ENCODE measurements around the gene ZAR1. TPM values are rescaled to one million over a fixed set of nuclear protein-coding genes. Genes with fewer than 3 reads are reported as not detected.
"Not testable (repeated sequence)": the region's sequence is repeated elsewhere in the genome, so short reads cannot be mapped to it uniquely, and the experiment has no call there.

ZAR1 gene
- total RNA-seq (2014; rRNA removed): not detected in 2 replicates
- polyA plus RNA-seq (2012): not detected

- no peak for DNase-seq (ENCODE audit: low read depth)
These were observed at the start of gene ZAR1 for GRCh38 chr4:48490012-48490679. ZAR1 (plus strand) TSS chr4:48490252; CDS start chr4:48490292, 40 bp downstream.

GRCh38 chr4:48440914-48441313 is 49.1 kb upstream of the ZAR1 start:
- not testable (repeated sequence) for DNase-seq (ENCODE audit: low read depth)

GRCh38 chr4:48445704-48446103 is 44.3 kb upstream of the ZAR1 start:
- DNase-seq (ENCODE audit: low read depth): peak; percentile 9

- DNase-seq (ENCODE audit: low read depth): no peak
These were observed 43.4 kb upstream of the ZAR1 start for GRCh38 chr4:48446642-48447041.

GRCh38 chr4:48449151-48449550 is 40.9 kb upstream of the ZAR1 start:
- no peak for DNase-seq (ENCODE audit: low read depth)

GRCh38 chr4:48450740-48451139 is 39.3 kb upstream of the ZAR1 start:
- DNase-seq (ENCODE audit: low read depth): no peak

GRCh38 chr4:48451656-48452055 is 38.4 kb upstream of the ZAR1 start:
- not testable (repeated sequence) for DNase-seq (ENCODE audit: low read depth)

- DNase-seq (ENCODE audit: low read depth): no peak
These were observed 35.5 kb upstream of the ZAR1 start for GRCh38 chr4:48454591-48454990.

- DNase-seq (ENCODE audit: low read depth): no peak
These were observed 29.1 kb upstream of the ZAR1 start for GRCh38 chr4:48461000-48461399.

- DNase-seq (ENCODE audit: low read depth): no peak
These were observed 27.7 kb upstream of the ZAR1 start for GRCh38 chr4:48462363-48462762.

- no peak for DNase-seq (ENCODE audit: low read depth)
These were observed 22.6 kb upstream of the ZAR1 start for GRCh38 chr4:48467442-48467841.

GRCh38 chr4:48467891-48468290 is 22.2 kb upstream of the ZAR1 start:
- DNase-seq (ENCODE audit: low read depth): no peak

- no peak for DNase-seq (ENCODE audit: low read depth)
These were observed 19.9 kb upstream of the ZAR1 start for GRCh38 chr4:48470137-48470536.

- peak; percentile 61 for DNase-seq (ENCODE audit: low read depth)
These were observed 19.5 kb upstream of the ZAR1 start for GRCh38 chr4:48470570-48470969.

- no peak for DNase-seq (ENCODE audit: low read depth)
These were observed 17.3 kb upstream of the ZAR1 start for GRCh38 chr4:48472794-48473193.

- DNase-seq (ENCODE audit: low read depth): no peak
These were observed 14.3 kb upstream of the ZAR1 start for GRCh38 chr4:48475770-48476169.

GRCh38 chr4:48478273-48478672 is 11.8 kb upstream of the ZAR1 start:
- no peak for DNase-seq (ENCODE audit: low read depth)

GRCh38 chr4:48481581-48481980 is 8.5 kb upstream of the ZAR1 start:
- DNase-seq (ENCODE audit: low read depth): no peak

GRCh38 chr4:48483006-48483776 is 6.9 kb upstream of the ZAR1 start, which contains the start of gene SLC10A4:
SLC10A4 (plus strand) TSS chr4:48483343; CDS start chr4:48483562, 219 bp downstream.
- DNase-seq (ENCODE audit: low read depth): no peak

- DNase-seq (ENCODE audit: low read depth): no peak
These were observed 6.1 kb upstream of the ZAR1 start for GRCh38 chr4:48483777-48484493.

- no peak for DNase-seq (ENCODE audit: low read depth)
These were observed 5.4 kb upstream of the ZAR1 start for GRCh38 chr4:48484494-48485168.

- no peak for DNase-seq (ENCODE audit: low read depth)
These were observed 405 bp upstream of the ZAR1 start for GRCh38 chr4:48489683-48490011.
